Measurements from ENCODE around the gene ATXN1. TPM values are rescaled to one million over a fixed set of nuclear protein-coding genes. Genes with fewer than 3 reads are reported as not detected.

ATXN1 gene
- total RNA-seq, 4 donors from 2014 or later, result 48.7 to 166 (median 105) TPM

GRCh38 chr6:16258709-16259075 lies 502.6 kb downstream of the ATXN1 start:
- Histone ChIP-seq H3K4me1 (no peaks in the 10 kb centered on the region), H3K36me3 (no peaks in the 10 kb centered on the region), H3K27ac (peak overlapping the region in 1 of 4 donors; percentile 1), H3K4me3 (no peak overlapping the region), H3K27me3 (no peaks in the 10 kb centered on the region), H3K9me3 (no peaks in the 10 kb centered on the region)
- in situ Hi-C loops (cut with MboI; ENCODE audit: low pct_ligation_motif_present in 1 of 4, low pct_unique_long_range_greater_than_20kb in 1 of 4, low sequenced_read_pairs in 3 of 4) (no loop called here), intact Hi-C loops (cut with DNase I; ENCODE audit: low total_unique reads) (no loop called here)
- TF ChIP-seq EP300 (IDR thresholded peaks at IDR 0.05; ENCODE audit: low read depth) (no peak), POLR2A (IDR thresholded peaks at IDR 0.05) (no peak), CTCF (IDR thresholded peaks at IDR 0.05) (no peak), POLR2AphosphoS5 (IDR thresholded peaks at IDR 0.05) (no peak)
- DNase-seq, result no peak
- 70 to 80% methylated on average over 6 of the region's 6 CpGs for WGBS, 2 donors (ENCODE audit: low coverage in 1 of 2)

GRCh38 chr6:16257999-16258708 lies 503.1 kb downstream of the ATXN1 start:
- whole genome bisulfite sequencing, 2 donors (ENCODE audit: low coverage in 1 of 2), result 72 to 80% methylated on average over 2 to 7 of the region's 7 CpGs
- intact Hi-C loops (cut with DNase I; ENCODE audit: low total_unique reads), result no loop called here
- TF ChIP-seq EP300 (IDR thresholded peaks at IDR 0.05; ENCODE audit: low read depth) (no peak), CTCF (IDR thresholded peaks at IDR 0.05) (no peak), POLR2AphosphoS5 (IDR thresholded peaks at IDR 0.05) (no peak), POLR2A (IDR thresholded peaks at IDR 0.05) (no peak)
- no peak for DNase-seq
- Histone ChIP-seq H3K9me3 (no peaks in the 10 kb centered on the region), H3K36me3 (no peaks in the 10 kb centered on the region), H3K27me3 (no peaks in the 10 kb centered on the region), H3K27ac (peak overlapping the region in 2 of 4 donors; percentile 1 to 33), H3K4me3 (no peak overlapping the region), H3K4me1 (no peaks in the 10 kb centered on the region)
- in situ Hi-C loops (cut with MboI; ENCODE audit: low pct_ligation_motif_present in 1 of 4, low pct_unique_long_range_greater_than_20kb in 1 of 4, low sequenced_read_pairs in 3 of 4), result no loop called here

- 94% methylated on average over 2 of the region's 2 CpGs; no CpG with 5 or more reads in 1 of the 2 donors for WGBS, 2 donors (ENCODE audit: low coverage in 1 of 2)
- no peaks in the 10 kb centered on the region for H3K27me3 ChIP-seq
- intact Hi-C loops (cut with DNase I; ENCODE audit: low total_unique reads) (no loop called here), in situ Hi-C loops (cut with MboI; ENCODE audit: low pct_ligation_motif_present in 1 of 4, low pct_unique_long_range_greater_than_20kb in 1 of 4, low sequenced_read_pairs in 3 of 4) (no loop called here)
- H3K4me1 ChIP-seq, result no peaks in the 10 kb centered on the region
- H3K4me3 ChIP-seq, result no peak overlapping the region
- no peak overlapping the region for H3K27ac ChIP-seq
- H3K36me3 ChIP-seq, result no peaks in the 10 kb centered on the region
- no peak for DNase-seq
- no peaks in the 10 kb centered on the region for H3K9me3 ChIP-seq
- TF ChIP-seq POLR2A (IDR thresholded peaks at IDR 0.05), result no peak
- no peak for TF ChIP-seq CTCF (IDR thresholded peaks at IDR 0.05)
- TF ChIP-seq POLR2AphosphoS5 (IDR thresholded peaks at IDR 0.05), result no peak
- no peak for TF ChIP-seq EP300 (IDR thresholded peaks at IDR 0.05; ENCODE audit: low read depth)
Measured at GRCh38 chr6:16256781-16257180, 504.5 kb downstream of the ATXN1 start.

- H3K27me3 ChIP-seq, result no peaks in the 10 kb centered on the region
- intact Hi-C loops (cut with DNase I; ENCODE audit: low total_unique reads) (no loop called here), in situ Hi-C loops (cut with MboI; ENCODE audit: low pct_ligation_motif_present in 1 of 4, low pct_unique_long_range_greater_than_20kb in 1 of 4, low sequenced_read_pairs in 3 of 4) (no loop called here)
- DNase-seq, result no peak
- TF ChIP-seq EP300 (IDR thresholded peaks at IDR 0.05; ENCODE audit: low read depth), result no peak
- TF ChIP-seq CTCF (IDR thresholded peaks at IDR 0.05), result no peak
- no peak for TF ChIP-seq POLR2A (IDR thresholded peaks at IDR 0.05)
- TF ChIP-seq POLR2AphosphoS5 (IDR thresholded peaks at IDR 0.05), result no peak
- H3K4me1 ChIP-seq, result no peaks in the 10 kb centered on the region
- no peaks in the 10 kb centered on the region for H3K36me3 ChIP-seq
- H3K4me3 ChIP-seq, result no peak overlapping the region
- 94 to 95% methylated on average over 9 of the region's 9 CpGs for WGBS, 2 donors (ENCODE audit: low coverage in 1 of 2)
- H3K27ac ChIP-seq, result no peak overlapping the region
- H3K9me3 ChIP-seq, result no peaks in the 10 kb centered on the region
Measured at GRCh38 chr6:16254535-16254934, 506.7 kb downstream of the ATXN1 start.

Data from transverse colon (tissue), 4 donors.